Lower lobe of right lung (tissue), 2 donors: Measurements from ENCODE around the gene ENGASE. TPM values are rescaled to one million over a fixed set of nuclear protein-coding genes. Genes with fewer than 3 reads are reported as not detected.

Experiments
- ATAC-seq, 2 donors: fragments of 200-7000 bp; cut with Tn5 transposase; one replicate each; pipeline ENCODE4 v1.9.1; 2020 to 2022; ENCODE audit warnings: mild to moderate bottlenecking in 2 of 2, moderate library complexity in 2 of 2
- DNase-seq: peaks from one replicate; pipeline ENCODE4 v3.0.0-alpha.2; 2020
- H3K27ac ChIP-seq: fragments of 200-600 bp; one replicate; pipeline ENCODE4 v1.8.0; 2022
- H3K27me3 ChIP-seq: fragments of 200-600 bp; one replicate; pipeline ENCODE4 v1.8.0; 2022; ENCODE audit warnings: low read depth
- H3K36me3 ChIP-seq: fragments of 200-600 bp; one replicate; pipeline ENCODE4 v1.8.0; 2022; ENCODE audit warnings: mild to moderate bottlenecking
- H3K4me1 ChIP-seq: fragments of 200-600 bp; one replicate; pipeline ENCODE4 v1.8.0; 2022
- H3K4me3 ChIP-seq: fragments of 200-600 bp; one replicate; pipeline ENCODE4 v1.8.0; 2022; ENCODE audit warnings: mild to moderate bottlenecking
- H3K9me3 ChIP-seq: fragments of 200-600 bp; one replicate; pipeline ENCODE4 v1.8.0; 2022
- intact Hi-C: fragments of 100-400 bp; cut with DNase I; formaldehyde crosslinking; loops from one replicate; pipeline ENCODE4 v1.11.0; 2022
- total RNA-seq: library from RNA; stranded (reverse); fragmentation: NEBNext Ultra II Directional; extraction: Animal tissue kit (Norgen Biotek cat#: 25700); gene quantifications from one replicate; pipeline ENCODE4 v1.2.1, GENCODE V29; 2021
- TF ChIP-seq, protein P1 (sequence below): fragments of 200-600 bp; IDR thresholded peaks from one replicate; pipeline ENCODE4 v1.8.0; 2022; ENCODE audit warnings: antibody characterized with exemption, mild to moderate bottlenecking
- donor health status: DM: no; HTN: yes; CAD: no; lungs with severe emphysema.

Gene ENGASE
- total RNA-seq, 1 donor from 2014 or later, result 56.4 TPM

DNA sequence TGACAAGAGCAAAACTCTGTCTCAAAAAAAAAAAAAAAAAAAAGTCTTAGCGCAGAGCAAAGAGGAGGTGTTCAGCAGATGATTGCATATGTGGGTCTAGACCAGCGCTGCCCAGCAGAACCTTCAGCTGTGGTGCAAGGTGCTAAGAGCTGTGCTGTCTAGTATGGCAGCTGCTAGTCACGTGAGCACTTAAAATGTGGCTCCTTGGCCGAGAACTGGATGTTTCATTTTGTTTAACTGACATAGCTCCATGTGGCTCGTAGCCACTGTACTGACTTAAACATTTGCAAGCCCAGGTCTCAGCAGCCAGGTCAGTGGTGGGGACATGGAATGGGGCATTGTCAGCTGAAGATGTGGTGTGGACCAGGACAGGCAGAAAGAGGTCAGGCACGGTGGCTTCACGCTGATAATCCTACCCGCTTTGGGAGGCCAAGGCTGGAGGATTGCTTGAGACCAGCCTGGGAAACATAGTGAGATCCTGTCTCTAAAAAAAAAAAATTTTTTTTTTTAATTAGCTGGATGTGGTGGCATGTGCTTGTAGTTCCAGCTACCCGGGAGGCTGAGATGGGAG, 41.5 kb upstream of the ENGASE start:
- H3K36me3 ChIP-seq, result no peaks in the 10 kb centered on the region
- H3K4me1 ChIP-seq, result peaks cover 39% of the 10 kb centered on the region
- DNase-seq (no peak), ATAC-seq (no peak)
- no peaks in the 10 kb centered on the region for H3K9me3 ChIP-seq
- no peak overlapping the region for H3K4me3 ChIP-seq
- TF ChIP-seq, protein P1, sequence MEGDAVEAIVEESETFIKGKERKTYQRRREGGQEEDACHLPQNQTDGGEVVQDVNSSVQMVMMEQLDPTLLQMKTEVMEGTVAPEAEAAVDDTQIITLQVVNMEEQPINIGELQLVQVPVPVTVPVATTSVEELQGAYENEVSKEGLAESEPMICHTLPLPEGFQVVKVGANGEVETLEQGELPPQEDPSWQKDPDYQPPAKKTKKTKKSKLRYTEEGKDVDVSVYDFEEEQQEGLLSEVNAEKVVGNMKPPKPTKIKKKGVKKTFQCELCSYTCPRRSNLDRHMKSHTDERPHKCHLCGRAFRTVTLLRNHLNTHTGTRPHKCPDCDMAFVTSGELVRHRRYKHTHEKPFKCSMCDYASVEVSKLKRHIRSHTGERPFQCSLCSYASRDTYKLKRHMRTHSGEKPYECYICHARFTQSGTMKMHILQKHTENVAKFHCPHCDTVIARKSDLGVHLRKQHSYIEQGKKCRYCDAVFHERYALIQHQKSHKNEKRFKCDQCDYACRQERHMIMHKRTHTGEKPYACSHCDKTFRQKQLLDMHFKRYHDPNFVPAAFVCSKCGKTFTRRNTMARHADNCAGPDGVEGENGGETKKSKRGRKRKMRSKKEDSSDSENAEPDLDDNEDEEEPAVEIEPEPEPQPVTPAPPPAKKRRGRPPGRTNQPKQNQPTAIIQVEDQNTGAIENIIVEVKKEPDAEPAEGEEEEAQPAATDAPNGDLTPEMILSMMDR, result no peak
- no peaks in the 10 kb centered on the region for H3K27me3 ChIP-seq
- H3K27ac ChIP-seq, result no peak overlapping the region
- intact Hi-C loops, result no loop called here

DNA sequence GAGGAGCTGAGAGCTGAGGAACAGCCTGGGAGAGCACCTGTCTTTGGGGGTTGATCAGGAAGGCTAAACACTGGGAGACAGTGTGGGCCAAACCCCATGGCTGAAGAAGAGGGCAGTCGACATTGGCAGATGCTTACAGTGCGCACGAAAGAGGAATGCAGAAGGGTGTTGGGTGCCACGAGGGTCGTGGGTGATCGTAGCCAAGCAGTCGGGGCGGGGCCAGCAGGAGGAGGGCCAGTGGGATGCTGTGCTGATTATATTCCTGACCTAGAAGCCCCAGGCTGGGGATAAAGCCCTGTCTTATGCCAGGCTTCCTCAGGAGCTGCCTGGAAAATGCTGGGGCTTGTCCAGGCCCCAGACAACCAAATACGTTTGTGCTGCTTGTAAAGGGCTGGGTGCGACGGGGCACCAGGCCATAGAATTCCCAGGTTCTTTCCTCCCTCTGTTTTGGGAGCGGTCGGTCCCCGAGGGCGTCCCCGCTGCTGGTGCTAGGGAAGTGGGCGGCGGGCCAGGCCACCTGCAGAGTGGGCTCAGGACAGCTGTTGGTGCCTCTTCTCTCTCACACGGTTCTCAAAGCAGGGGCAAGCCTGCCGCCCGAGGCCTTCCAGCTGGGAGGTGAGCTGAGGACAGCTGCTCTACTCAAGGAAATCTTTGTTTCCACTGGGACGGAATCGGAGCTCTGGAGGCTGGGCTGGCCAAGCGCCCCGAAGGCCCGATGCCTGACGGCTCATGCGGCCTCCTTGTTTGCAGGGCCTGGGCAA, 40.7 kb upstream of the ENGASE start:
- intact Hi-C loops, result no loop called here
- peak overlapping the region; percentile 34 for H3K27ac ChIP-seq
- no peaks in the 10 kb centered on the region for H3K36me3 ChIP-seq
- no peak overlapping the region for H3K4me3 ChIP-seq
- H3K9me3 ChIP-seq, result no peaks in the 10 kb centered on the region
- H3K4me1 ChIP-seq, result peaks cover 42% of the 10 kb centered on the region
- H3K27me3 ChIP-seq, result no peaks in the 10 kb centered on the region
- TF ChIP-seq, protein P1, result no peak
- peak in 1 of 2 donors; percentile 29 for ATAC-seq
- DNase-seq, result no peak

DNA sequence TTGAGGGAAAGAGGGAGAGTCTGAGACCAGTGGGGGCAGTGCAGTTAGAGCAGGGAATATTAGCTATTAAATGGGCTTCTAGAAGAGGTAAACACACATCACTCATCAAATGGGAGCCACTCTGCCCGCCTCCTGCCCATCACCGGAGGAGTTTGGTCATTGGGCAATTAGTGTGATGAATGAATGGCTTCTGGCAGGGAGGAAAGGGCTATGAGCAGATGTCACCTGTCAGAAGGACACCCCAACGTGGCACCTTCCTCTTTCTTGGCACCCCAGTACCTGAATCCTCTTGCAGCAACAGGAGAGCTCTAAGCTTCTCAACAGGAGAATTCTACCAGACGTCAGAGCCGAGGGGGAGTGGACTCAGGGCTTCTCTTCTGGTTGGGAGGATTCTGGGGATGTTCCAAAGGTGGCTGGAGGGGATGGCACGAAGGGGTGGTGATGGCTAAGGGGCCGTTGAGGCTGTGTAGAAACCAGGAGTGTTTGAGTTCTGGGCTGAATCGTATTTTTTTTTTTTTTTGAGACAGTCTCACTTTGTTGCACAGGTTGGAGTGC, 39.6 kb upstream of the ENGASE start:
- Histone ChIP-seq H3K4me1 (peaks cover 42% of the 10 kb centered on the region), H3K27ac (no peak overlapping the region), H3K36me3 (no peaks in the 10 kb centered on the region), H3K9me3 (no peaks in the 10 kb centered on the region), H3K4me3 (no peak overlapping the region), H3K27me3 (no peaks in the 10 kb centered on the region)
- TF ChIP-seq, protein P1, result no peak
- no peak for DNase-seq
- intact Hi-C loops, result no loop called here
- ATAC-seq, result no peak

DNA sequence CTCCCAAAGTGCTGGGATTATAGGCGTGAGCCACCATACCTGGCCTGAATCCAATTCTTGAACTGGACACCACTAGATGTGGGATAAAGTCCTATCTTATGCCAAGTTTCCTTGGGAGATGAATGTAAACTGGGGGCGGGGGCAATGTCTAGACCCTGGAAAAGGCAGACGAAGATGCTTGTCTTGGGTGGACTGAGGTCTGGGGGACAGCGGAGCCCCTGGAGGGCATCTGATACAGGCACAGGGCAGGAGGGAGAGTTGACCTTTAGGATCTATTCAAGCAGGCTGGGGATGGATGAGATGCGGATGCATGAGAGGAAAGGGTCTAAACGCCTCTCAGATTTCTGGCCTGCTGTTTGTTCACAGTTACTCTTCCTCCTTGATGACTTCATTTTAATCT, 38.9 kb upstream of the ENGASE start:
- no peak overlapping the region for H3K27ac ChIP-seq
- intact Hi-C loops, result no loop called here
- H3K9me3 ChIP-seq, result no peaks in the 10 kb centered on the region
- H3K36me3 ChIP-seq, result no peaks in the 10 kb centered on the region
- DNase-seq, result no peak
- H3K27me3 ChIP-seq, result no peaks in the 10 kb centered on the region
- TF ChIP-seq, protein P1, result no peak
- no peak overlapping the region for H3K4me3 ChIP-seq
- ATAC-seq, result no peak
- H3K4me1 ChIP-seq, result peaks cover 42% of the 10 kb centered on the region

DNA sequence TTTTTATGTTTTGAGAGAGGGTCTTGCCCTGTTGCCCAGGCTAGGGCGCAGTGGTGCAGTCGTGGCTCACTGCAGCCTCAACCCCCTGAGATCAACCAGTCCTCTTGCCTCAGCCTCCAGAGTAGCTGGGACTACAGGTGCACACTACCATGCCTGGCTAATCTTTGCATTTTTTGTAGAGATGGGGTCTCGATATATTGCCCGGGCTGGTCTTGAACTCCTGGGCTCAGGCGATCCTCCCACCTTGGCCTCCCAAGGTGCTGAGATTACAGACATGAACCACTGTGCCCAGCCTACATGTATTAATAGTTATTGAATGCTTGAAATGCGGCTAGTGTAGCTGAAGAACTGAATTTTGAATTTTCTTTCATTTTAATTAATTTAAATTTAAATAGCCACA, 38.4 kb upstream of the ENGASE start:
- Histone ChIP-seq H3K9me3 (no peaks in the 10 kb centered on the region), H3K36me3 (no peaks in the 10 kb centered on the region), H3K27me3 (no peaks in the 10 kb centered on the region), H3K4me1 (peaks cover 42% of the 10 kb centered on the region), H3K4me3 (no peak overlapping the region), H3K27ac (peak overlapping the region; percentile 1)
- intact Hi-C loops, result no loop called here
- DNase-seq (no peak), ATAC-seq (no peak)
- TF ChIP-seq, protein P1, result no peak
